Smooth muscle cell (in vitro differentiated cells): ENCODE measurements around the gene CYB561D2. TPM values are rescaled to one million over a fixed set of nuclear protein-coding genes. Genes with fewer than 3 reads are reported as not detected.

Experiments
- DNase-seq: peaks from one replicate; lab custom pipeline; 2025; ENCODE audit not compliant: unreplicated experiment; lab: John Stamatoyannopoulos, UW
- H2AFZ ChIP-seq: fragments of 200-600 bp; sonication (generic); 2 replicates; pipeline ENCODE4 v1.6.0; 2016; ENCODE audit warnings: antibody characterized with exemption, low read depth, mild to moderate bottlenecking
- H3F3A ChIP-seq: fragments of 200-600 bp; sonication (generic); 2 replicates; pipeline ENCODE4 v1.6.0; 2017; ENCODE audit warnings: antibody characterized with exemption, low read depth
- H3K27ac ChIP-seq: fragments of 200-600 bp; sonication (generic); 2 replicates; pipeline ENCODE4 v1.5.1; 2016; ENCODE audit warnings: low read depth, mild to moderate bottlenecking
- H3K27me3 ChIP-seq: fragments of 200-600 bp; sonication (generic); 2 replicates; pipeline ENCODE4 v1.6.1; 2016; ENCODE audit warnings: low read depth, mild to moderate bottlenecking
- H3K36me3 ChIP-seq: fragments of 200-600 bp; sonication (generic); 2 replicates; pipeline ENCODE4 v1.5.1; 2016; ENCODE audit warnings: low read depth
- H3K4me1 ChIP-seq: fragments of 200-600 bp; sonication (generic); 2 replicates; pipeline ENCODE4 v1.5.1; 2016; ENCODE audit warnings: low read depth
- H3K4me2 ChIP-seq: fragments of 200-600 bp; sonication (generic); 2 replicates; pipeline ENCODE4 v1.6.0; 2016; ENCODE audit warnings: mild to moderate bottlenecking
- H3K4me3 ChIP-seq: fragments of 200-600 bp; sonication (generic); 2 replicates; pipeline ENCODE4 v1.5.1; 2016; ENCODE audit warnings: mild to moderate bottlenecking
- H3K79me2 ChIP-seq: fragments of 200-600 bp; sonication (generic); 2 replicates; pipeline ENCODE4 v1.6.0; 2016; ENCODE audit warnings: low read depth, mild to moderate bottlenecking
- H3K9ac ChIP-seq: fragments of 200-600 bp; sonication (generic); 2 replicates; pipeline ENCODE4 v1.6.0; 2016; ENCODE audit warnings: low read depth
- H3K9me3 ChIP-seq: fragments of 200-600 bp; sonication (generic); replicated peaks from 2 replicates; pipeline ENCODE4 v1.5.1; 2016; ENCODE audit warnings: low read depth
- H4K20me1 ChIP-seq: fragments of 200-600 bp; sonication (generic); 2 replicates; pipeline ENCODE4 v1.6.0; 2016; ENCODE audit warnings: low read depth
- CTCF ChIP-seq: fragments of 200-600 bp; sonication (generic); IDR thresholded peaks from 2 replicates; pipeline ENCODE4 v1.5.1; 2017; ENCODE audit warnings: borderline replicate concordance, mild to moderate bottlenecking, antibody characterized with exemption; ENCODE audit not compliant: insufficient read depth, poor library complexity, severe bottlenecking
- WGBS: methylation state at CpG from one replicate; pipeline ENCODE4 v1.1.7; 2016; ENCODE audit warnings: low lambda C conversion rate; 5-methylcytosine and 5-hydroxymethylcytosine counted together
- polyA plus RNA-seq: library from polyadenylated mRNA; unstranded; fragments of >200 nt; fragmentation: Nextera tagmentation; extraction: Ambion mirVana; gene quantifications from 2 replicates; pipeline ENCODE4 v1.2.1, GENCODE V29; 2016
- total RNA-seq: library from RNA; depleted of rRNA; stranded (reverse); fragments of >200 nt; gene quantifications from 2 replicates; pipeline ENCODE4 v1.2.3, GENCODE V29; 2014

CYB561D2 gene
- total and polyA plus RNA-seq, 2 experiments from 2014 or later, result 21.6 to 22.6 TPM

DNA sequence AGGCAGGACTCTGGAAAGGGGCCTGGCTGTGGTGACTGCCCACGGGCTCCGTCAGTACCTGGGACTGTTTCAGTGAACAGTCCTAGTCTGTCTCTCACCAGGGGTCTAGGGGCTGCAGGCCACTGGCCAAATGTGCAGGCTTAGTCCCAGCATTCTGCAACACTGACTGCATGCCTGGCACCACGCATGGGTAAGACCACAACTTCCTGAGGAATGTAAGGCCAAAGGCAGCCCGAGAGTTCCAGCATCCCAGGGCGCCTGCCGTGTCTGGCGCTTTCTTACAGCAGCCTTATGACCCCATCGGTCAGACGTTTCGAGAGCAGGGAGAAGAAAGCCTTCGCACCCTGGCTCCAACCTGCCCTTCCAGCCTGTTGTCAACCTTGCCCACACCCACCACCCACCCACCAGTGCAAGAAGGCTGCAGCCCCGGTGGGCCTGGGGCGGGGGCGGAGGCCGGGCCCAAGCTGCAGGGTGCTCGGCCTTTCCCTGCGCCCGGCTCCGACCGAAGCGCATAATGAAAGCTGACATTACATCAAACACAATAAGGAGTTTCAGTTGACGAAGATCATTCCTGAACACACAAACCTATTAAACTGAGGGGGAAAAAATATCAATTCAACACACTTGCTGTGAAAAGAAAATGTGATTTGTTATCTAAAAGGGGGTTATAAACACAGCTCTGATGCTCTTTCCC lies 38.2 kb downstream of the CYB561D2 start:
- Histone ChIP-seq H3K9me3 (no peaks in the 10 kb centered on the region), H3K27ac (no peak overlapping the region), H2AFZ (no peak overlapping the region), H3K9ac (no peak overlapping the region), H3K4me1 (no peaks in the 10 kb centered on the region), H3K36me3 (no peaks in the 10 kb centered on the region), H3K4me2 (no peak overlapping the region), H3K27me3 (no peaks in the 10 kb centered on the region), H3K4me3 (no peak overlapping the region), H3K79me2 (no peaks in the 10 kb centered on the region), H3F3A (no peaks in the 10 kb centered on the region), H4K20me1 (no peaks in the 10 kb centered on the region)
- 83% methylated on average over 22 of the region's 22 CpGs for WGBS
- DNase-seq, result no peak
- TF ChIP-seq CTCF, result no peak

- H3K79me2 ChIP-seq, result no peaks in the 10 kb centered on the region
- DNase-seq, result no peak
- no peaks in the 10 kb centered on the region for H3K36me3 ChIP-seq
- TF ChIP-seq CTCF, result no peak
- H3K4me2 ChIP-seq, result no peak overlapping the region
- no peak overlapping the region for H3K9ac ChIP-seq
- no peaks in the 10 kb centered on the region for H3K27me3 ChIP-seq
- no peak overlapping the region for H2AFZ ChIP-seq
- no peaks in the 10 kb centered on the region for H3K4me1 ChIP-seq
- WGBS, result 94% methylated on average over 6 of the region's 6 CpGs
- no peaks in the 10 kb centered on the region for H3K9me3 ChIP-seq
- no peaks in the 10 kb centered on the region for H4K20me1 ChIP-seq
- H3K4me3 ChIP-seq, result no peak overlapping the region
- H3F3A ChIP-seq, result no peaks in the 10 kb centered on the region
- no peak overlapping the region for H3K27ac ChIP-seq
Measured at GRCh38 chr3:50389414-50389767, 38.7 kb downstream of the CYB561D2 start.

- no peak overlapping the region for H3K4me3 ChIP-seq
- H3K4me2 ChIP-seq, result no peak overlapping the region
- no peak overlapping the region for H3K9ac ChIP-seq
- no peaks in the 10 kb centered on the region for H3K36me3 ChIP-seq
- no peaks in the 10 kb centered on the region for H3K79me2 ChIP-seq
- 86% methylated on average over 12 of the region's 12 CpGs for WGBS
- no peak for TF ChIP-seq CTCF
- no peaks in the 10 kb centered on the region for H3F3A ChIP-seq
- no peaks in the 10 kb centered on the region for H4K20me1 ChIP-seq
- H3K27me3 ChIP-seq, result no peaks in the 10 kb centered on the region
- H3K27ac ChIP-seq, result no peak overlapping the region
- H3K9me3 ChIP-seq, result no peaks in the 10 kb centered on the region
- no peak for DNase-seq
- no peaks in the 10 kb centered on the region for H3K4me1 ChIP-seq
- no peak overlapping the region for H2AFZ ChIP-seq
Measured at GRCh38 chr3:50390508-50391224, 40.0 kb downstream of the CYB561D2 start.
